ENCODE results near the gene ANKRD45.
"Not testable (repeated sequence)": the region's sequence is repeated elsewhere in the genome, so short reads cannot be mapped to it uniquely, and the experiment has no call there.

Gene ANKRD45

GRCh38 chr1:173568483-173568882 lies 101.2 kb downstream of the ANKRD45 start:
- no peak for DNase-seq

GRCh38 chr1:173563846-173564245 lies 105.8 kb downstream of the ANKRD45 start:
- DNase-seq = not testable (repeated sequence)

- no peak for DNase-seq
Measured at GRCh38 chr1:173562813-173563212, 106.8 kb downstream of the ANKRD45 start.

DNA sequence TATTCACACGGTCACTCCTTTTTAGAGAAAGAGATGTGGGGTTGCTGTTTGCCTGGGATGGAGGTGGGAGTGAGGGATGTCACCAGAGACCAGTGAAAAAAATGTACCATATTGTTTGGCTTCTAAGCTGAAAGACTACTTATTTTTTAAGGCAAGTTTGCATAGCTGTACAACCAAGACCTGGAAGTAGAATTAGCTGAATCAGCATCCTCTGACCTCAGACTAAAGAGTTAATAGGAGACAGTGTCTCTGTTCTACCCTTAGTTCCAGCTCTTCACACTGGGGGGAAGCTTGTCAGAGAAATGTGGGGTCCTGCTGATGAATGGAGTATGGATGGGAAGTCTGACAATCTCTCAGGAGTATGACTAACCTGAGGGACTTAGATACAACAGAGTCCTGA lies 108.4 kb downstream of the ANKRD45 start:
- no peak for DNase-seq

- no peak for DNase-seq
Measured at GRCh38 chr1:173560285-173560880, 109.3 kb downstream of the ANKRD45 start.
